ENCODE measurements around the gene IREB2. TPM values are rescaled to one million over a fixed set of nuclear protein-coding genes. Genes with fewer than 3 reads are reported as not detected.

Gene IREB2
- total RNA-seq, 1 experiment from 2014 or later = 24.3 TPM

DNA sequence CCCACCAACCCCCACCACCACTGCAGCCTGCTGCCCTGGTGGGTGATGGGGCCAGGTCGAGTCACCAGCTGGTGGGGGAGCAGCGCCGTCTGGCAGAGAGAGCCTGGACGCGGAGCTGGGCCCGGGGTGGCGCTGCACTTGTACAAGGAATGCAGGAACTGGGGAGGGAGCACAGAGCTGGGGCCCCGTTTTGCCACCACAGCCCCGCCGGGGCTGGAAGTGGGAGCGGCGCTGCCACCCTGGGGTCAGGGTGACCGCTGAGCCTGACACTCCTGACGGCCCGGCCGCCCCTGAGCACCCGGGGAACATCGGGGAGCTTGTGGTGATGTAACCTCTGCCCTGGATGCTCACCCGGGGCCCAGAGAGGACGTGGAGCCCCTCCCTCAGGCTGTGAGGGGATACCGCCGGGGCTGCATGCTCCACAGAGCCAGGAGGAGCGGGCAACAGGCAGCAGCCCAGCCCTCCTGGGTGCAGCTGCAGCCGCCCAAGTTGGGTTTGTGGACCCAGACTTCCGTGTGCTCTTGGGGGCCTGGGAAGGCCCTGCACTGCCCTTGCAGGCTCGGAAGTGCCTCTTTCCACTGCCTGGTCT is 32.6 kb upstream of the IREB2 start:
- no peak for DNase-seq (ENCODE audit: low read depth)

DNA sequence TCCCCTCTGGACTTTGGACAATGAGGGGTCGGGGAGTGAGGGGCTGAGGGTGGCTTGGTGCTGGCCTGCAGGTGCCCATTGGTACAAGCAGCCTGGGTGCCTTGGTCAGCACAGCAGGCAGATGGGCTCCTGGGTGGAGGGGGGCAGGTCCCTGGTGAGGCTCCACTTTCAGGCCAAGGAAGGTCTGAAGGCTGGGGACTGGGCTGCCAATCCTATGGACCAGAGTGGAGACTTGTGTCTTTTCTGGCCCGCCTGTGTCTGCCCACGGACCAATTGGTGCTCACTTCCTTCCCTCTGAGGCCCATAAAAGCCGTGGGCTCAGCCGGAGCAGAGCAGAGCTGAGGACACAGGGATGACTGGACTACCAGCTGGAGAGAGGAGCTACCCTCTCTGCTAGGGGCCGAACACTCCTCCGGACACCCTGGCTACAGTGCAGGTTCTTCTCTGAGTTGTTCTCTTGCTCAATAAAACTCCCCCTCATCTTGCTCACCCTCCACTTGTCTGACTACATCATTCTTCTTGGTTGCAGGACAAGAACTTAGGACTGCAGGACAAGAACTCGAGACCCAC is 31.9 kb upstream of the IREB2 start:
- DNase-seq (ENCODE audit: low read depth) = no peak

DNA sequence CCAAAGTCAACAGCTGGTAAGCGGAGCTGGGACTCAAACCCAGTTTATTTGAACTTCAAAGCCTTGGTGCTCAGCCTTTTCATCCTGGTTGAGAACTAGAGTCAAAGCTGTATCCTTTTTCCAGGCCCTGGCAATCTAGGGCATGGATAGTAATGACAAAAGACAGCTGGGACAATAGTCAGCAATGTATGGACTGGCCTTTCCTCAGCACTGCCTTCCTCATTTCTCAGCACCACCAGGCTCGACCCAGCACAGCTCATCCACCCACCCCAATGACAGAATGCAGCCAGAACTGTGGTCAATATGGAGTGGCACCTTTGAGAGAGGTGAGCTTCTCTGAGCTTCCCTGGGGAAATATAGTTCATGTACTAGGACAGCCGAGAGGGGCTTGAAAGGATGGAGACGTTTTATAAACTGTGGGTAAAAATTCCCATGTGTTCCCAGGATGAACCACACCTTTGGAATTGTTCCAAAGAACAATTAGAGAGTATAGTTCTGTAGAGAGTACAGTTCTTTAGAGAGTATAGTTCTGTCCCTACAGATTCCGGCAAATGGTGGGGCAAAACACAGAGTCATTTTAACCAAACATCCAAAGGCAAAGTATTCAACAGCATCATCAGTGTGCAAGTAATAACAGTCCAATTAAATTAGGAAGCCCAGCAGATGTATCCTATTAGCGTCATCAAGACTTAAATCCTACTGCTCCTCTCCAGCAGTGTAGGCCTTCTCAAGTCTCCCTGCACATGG is 30.2 kb upstream of the IREB2 start:
- DNase-seq (ENCODE audit: low read depth) = no peak

DNA sequence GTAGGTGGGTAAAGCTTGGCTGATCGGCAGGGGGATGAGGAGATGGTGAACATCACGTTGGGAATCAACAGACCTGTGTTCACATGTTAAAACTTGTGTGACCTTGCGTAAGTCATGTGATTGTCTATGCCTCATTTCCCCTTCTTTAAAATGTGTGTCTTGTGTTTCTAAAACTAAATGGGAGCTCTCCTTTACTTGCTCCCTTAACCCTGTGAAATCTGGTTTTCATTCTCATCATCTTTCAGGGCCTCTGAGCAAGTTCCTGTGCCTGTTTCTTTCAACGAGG is 29.7 kb upstream of the IREB2 start:
- no peak for DNase-seq (ENCODE audit: low read depth)

DNA sequence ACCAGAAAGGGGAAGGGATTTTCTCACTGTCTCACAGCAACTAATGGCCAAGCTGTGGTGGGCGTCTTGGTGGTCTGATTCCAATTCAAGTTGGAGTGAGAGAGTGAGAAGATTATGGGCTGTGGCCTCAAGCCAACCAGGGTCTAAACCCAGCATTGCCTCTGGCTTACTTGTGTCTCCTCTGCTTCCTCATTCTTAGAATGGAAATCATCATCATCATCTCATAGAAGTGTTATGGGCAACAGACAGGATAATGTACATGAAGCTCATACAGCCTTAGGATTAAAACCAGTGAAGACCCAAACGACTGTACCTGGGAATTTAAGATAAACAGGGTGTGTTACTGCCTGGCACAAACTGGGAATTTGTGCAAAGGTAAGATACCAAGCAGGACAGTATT is 29.1 kb upstream of the IREB2 start:
- DNase-seq (ENCODE audit: low read depth) = no peak

DNA sequence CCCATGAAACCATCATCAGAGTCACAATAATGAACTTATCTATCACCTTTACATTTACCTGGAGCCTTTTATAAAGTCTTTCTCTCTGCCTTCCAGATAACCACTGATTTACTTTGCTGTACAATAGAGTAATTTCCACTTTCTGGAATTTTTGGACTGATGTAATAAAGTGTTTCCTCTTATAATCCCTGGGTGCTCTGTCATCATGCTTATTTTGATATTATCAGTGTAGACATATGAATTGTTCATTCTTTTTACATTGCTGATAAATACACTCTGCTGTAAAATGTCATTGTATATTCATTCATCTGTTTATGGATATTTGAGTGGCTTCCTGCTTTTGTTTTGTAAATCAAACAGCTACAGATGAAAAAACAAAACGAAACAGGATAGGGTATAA is 27.0 kb upstream of the IREB2 start:
- DNase-seq (ENCODE audit: low read depth) = no peak

DNA sequence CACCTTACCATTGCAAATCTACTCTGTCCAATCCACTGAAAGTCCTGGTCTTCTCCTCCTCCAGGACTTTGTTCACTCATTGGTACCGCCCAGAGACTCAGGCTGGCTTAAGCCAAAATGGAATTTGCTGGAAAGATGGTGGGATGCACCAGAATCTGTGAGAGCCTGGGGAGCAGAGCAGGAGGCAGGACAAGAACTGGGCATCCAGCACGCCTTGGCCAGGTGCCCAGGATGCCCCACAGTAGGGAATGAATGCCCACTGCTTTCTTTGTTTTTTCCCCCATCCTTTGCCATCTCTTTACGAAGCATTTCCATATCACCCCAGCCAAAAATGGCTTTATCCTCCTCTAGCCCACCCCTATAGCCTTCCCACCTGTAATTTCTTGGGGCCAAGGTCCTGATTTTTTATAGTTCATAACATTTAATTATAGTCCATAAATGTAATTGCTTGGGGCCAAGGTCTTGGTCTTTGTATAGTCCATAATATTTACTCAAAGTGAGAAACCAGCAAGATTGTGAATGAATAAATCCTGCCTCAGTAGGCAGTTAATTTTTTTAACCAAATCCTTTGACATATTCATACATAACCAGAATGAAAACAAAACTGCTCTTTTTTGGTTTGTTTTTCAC is 23.3 kb upstream of the IREB2 start:
- no peak for DNase-seq (ENCODE audit: low read depth)

DNA sequence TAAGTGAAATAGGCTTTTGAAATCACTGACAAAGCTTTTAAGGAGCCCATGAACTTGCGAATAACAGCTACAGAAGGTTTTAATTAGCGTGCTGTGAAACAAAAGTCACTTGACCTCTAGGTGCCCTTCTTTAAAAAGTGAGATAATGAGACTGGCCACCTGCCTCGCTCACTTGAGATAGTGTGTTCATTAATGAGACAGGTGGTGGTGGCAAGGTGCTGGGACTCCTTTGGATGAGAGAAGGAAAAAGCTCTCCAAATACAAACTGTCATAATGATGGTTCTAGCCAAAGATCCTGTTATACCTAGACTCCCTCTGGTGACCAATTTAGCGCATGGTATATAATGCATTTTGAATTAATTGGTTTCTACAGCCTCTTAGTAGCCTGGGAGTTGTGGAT is 22.7 kb upstream of the IREB2 start:
- DNase-seq (ENCODE audit: low read depth) = peak; percentile 48

DNA sequence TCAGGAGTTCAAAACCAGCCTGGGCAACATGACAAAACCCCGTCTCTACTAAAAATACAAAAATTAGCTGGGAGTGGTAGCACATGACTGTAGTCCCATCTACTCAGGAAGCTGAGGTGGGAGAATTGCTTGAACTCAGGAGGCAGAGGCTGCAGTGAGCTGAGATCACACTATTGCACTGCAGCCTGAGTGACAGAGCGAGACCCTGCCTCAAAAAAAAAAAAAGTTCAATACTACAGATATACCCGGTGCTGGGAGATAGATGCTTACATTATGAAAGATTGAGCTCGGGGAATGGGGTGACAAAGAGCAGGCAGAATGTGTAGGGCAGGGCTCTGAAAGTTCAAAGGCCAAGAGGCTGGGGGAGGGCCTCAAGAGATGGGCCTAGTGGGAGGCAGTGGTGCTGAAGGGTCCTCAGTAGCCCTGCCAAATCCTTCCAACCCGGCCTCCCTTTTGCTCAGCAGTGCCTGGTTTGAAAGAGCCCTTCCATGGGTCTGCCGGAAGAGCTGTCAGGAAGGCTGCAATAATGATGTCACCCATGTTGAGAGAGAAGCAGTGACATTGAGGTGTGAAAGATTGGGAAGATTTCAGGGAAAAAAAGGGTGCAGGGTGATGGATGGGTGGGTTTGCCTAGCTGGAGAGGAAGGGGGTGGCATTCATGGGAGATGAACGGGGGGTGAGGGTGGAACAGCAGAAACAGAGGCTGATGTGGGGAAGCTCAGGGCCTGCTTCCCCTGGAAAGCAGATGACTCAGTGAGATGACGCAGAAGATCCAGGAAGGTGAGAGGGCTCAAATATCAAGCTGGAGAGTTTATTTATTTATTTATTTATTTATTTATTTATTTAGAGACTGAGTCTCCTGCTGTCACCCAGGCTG is 20.0 kb upstream of the IREB2 start:
- no peak for DNase-seq (ENCODE audit: low read depth)

DNA sequence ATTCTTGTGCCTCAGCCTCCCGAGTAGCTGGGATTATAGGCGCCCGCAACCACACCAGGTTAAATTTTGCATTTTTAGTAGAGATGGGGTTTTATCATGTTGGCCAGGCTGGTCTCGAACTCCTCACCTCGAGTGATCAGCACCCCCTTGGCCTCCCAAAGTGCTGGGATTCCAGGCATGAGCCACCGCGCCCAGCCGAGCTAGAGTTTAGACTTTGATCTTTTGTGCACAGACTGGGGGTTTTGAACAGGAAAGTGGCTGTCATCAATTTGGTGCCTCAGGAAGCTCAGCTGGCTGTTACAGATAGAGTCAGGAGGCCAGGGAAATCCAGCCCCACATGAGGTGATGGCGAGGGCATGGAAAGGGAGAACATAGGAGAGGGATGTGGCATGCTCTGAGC is 19.3 kb upstream of the IREB2 start:
- DNase-seq (ENCODE audit: low read depth) = no peak

DNA sequence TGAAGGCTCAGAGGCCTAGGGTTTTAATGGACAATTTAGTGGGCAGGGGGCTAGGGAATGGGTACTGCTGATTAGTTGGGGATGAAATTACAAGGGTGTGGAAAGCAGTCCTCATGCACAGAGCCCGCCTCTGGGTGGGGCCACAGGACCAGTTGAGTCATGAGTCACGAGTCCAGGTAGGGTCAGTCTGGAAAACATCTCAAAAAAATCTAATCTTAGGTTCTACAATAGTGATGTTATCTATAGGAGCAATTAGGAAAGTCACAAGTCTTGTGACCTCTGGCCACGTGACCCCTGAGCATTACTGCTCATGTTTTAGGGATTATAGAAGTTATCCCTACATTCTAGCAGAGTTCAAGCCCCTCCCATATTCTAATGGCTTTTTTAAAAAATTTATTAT is 18.6 kb upstream of the IREB2 start:
- DNase-seq (ENCODE audit: low read depth) = no peak

DNA sequence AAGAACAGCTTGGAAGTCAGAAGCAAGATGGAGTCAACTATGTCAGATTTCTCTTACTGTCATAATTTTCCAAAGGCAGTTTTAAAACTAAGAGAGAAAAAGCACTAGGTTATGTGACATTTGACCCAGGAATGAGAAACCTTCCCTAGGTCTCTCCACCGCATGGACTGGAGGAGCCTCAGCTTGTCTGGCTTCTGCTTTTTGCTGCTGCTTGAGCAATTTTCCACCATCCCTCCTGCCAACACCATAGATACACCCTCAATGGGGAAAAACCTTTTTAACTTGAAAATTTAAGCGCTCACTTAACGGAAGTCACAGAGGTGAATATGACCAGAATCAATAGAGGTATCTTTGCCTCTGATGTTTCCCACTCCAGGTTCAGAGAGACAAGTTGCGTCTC is 17.8 kb upstream of the IREB2 start:
- no peak for DNase-seq (ENCODE audit: low read depth)

DNA sequence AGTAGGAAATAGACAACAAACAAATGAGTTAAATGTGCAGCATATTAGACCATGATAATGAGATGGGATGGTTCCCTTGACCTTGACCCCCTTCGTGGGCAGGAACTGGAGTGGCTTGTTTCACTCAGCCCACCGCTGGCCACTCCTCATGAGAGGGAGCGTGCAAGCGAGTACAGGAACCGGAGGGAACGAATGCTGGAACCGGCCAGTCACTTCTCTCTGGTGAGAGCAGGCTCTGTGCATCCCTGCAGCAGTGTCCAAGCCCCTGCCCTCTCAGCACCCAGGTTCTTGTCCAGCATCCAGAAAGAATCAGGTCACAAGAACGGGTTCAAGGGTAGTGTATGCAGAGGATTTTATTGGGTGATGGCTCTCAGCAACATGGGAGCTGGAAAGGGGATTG is 17.2 kb upstream of the IREB2 start:
- DNase-seq (ENCODE audit: low read depth) = no peak

DNA sequence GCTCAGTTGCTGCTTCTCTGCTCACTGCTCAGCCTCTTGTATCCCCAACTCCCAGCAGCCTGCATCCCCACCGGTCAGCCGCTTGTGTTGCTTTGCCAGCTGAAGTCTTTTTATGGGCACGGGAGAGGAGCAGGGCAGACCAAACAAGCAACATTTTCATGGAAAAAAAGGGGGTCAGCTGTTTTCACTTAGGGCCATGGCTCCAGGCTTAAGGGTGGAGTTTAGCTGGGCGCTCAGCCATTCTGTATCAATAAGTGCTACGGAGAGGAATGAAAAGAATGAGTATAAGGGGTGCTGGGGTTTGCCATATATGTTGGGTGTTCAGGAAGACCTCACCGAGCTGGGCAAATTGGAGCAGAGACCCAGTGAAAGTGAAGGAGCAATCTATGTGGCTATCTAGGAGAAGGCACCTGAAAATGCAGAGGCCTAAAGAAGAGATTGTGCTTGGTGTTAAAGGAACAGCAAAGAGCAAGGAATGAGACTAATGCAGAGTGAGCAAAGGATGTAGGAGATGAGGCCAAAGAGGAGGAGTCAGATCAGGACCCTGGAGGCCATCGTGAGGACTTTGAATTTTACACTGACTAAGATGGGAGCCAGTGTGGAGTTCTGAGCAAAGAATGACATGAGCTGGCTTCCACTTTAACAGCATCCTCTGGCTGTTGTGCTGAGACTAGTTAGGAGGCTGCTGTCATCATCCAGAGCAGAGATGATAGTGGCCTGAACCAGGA is 16.6 kb upstream of the IREB2 start:
- DNase-seq (ENCODE audit: low read depth) = no peak

DNA sequence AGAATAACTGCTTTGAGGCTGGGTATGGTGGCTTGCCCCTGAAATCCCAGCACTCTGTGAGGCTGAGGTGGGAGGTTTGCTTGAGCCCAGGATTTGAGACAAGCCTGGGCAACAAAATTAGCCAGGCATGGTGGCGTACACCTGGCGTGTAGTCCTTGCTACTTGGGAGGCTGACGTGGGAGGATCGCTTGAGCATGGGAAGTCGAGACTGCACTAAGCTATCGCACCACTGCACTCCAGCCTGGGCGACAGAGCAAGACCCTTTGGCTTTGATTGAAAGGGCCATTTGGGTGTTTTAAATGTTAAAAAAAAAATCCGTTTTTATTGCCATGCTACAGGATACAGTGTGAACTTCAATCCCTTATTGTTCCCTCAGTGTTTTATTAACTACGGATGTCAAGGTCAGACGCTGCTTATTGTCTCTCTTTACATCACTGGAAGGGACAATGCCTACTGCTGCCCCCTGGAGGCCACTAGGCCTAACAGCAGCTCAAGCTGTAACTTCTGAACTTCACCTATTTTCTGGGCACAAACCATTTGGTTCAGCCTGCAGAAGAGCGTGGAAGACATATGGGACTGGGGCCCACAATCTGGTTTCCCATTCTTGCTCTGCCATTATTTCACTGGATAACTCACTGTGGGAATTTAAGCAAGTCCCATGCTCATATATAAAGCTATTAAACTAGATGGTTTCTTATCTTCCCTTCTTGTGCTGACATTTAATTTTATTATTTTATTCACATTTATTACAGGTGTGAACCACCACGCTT is 15.3 kb upstream of the IREB2 start:
- peak; percentile 54 for DNase-seq (ENCODE audit: low read depth)

DNA sequence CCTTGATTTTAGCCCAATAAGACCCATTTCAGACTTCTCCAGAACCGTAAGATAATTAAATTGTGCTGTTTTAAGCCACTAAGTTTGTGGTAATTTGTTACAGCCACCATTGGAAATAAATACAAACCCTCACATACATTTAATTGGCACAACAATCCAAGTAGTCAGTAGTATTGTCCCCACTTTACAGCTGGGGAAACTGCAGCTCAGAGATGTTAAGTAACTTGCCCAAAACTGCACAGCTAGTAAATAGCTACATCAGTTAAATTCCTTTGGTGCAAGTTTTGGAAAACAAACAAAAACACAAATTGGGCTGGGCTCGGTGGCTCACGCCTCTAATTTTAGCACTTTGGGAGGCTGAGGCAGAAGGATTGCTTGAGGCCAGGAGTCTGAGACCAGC is 13.3 kb upstream of the IREB2 start:
- DNase-seq (ENCODE audit: low read depth) = no peak

DNA sequence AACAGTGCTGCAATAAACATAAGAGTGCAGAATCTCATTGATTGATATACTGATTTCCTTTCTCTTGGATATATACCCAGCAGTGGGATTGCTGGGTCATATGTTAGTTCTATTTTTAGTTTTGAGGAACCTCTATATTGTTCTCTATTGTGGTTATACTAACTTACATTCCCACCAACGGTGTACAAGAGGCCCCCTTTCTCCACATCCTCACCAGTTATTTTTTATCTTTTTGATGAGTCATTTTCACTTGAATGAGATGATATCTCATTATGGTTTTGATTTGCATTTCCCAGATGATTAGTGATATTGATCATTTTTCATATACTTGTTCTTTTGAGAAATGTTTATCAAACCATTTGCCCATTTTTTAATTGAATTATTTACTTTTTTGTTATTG is 12.4 kb upstream of the IREB2 start:
- no peak for DNase-seq (ENCODE audit: low read depth)

DNA sequence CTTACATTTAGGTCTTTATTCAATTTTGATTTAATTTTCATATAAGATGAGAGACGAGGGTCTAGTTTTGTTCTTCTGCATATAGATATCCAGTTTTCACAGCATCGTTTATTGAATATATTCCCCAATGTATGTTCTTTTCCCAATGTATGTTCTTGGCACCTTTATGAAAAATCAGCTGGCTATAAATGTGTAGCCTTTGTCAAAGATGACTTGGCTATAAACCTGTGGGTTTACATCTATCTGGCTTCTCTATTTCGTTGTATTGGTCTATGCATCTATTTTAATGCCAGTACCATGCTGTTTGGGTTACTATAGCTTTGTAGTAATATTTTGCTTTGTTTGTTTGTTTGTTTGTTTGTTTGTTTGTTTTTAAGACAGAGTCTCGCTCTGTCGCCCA is 11.7 kb upstream of the IREB2 start:
- DNase-seq (ENCODE audit: low read depth) = no peak

DNA sequence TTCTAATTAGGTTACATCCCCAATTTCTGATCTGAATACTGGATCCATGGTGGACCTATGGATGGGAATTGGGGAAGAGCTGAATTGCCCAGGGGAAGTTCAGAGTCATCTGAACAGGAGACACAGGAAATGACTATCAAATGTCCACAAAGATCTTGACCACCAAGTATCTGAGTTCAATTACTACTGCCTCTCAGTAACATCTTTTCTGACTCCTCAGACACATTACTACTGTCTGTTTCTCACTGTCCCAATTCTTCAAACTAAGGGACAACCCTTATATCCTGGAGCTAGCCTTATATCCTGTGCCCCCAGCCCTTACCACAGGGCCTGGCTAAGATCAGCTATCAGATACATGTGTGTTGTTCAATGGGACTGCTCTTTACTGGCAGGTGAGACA is 10.1 kb upstream of the IREB2 start:
- DNase-seq (ENCODE audit: low read depth) = no peak

DNA sequence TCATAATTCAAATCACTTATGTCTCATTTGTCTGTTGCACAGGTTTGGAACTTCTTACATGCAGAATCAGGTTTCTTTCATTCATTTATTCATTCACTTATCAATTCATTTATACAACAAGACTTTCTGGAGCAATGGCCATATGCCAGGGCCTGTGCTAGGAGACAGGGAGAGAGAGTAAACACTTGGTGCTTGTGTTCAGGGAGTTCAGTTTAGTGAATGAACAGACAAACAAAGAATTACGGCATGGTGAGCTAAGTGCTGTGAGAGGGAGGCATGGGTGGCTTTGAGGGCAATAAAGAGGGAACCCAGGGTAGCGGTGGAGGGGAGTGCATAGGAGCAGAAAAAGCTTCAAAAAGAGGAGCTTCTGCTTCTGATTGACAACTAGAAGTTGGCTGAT is 8.5 kb upstream of the IREB2 start:
- DNase-seq (ENCODE audit: low read depth) = no peak

DNA sequence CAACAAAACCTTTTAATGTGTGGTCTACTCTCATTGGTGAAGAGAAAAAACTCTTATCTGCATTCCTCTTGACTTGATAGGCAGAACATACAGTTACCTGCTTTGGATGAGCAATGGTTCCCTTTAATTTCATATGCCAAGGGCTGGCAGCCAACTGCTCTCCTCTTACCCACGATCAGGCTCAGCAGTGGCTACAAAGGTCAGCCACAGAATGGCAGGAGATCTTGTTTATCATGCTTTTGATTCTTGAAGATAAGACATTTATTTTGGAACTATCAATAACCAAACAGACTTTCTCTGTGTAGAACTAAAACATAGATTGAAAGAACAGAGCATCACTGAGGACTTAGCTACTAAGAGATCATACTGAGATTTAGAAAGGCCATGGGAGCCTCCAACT is 6.1 kb upstream of the IREB2 start:
- no peak for DNase-seq (ENCODE audit: low read depth)

Measured in RPMI7951 (cell line).